MCF 10A (cell line): Measurements from ENCODE around the gene MTX1. TPM values are rescaled to one million over a fixed set of nuclear protein-coding genes. Genes with fewer than 3 reads are reported as not detected.
A peak's percentile ranks its signal among the peaks of the same experiment; 100 is the strongest.

ENCODE experiments used
- BruUV-seq: library from RNA; stranded (reverse); fragments of 400-500 nt; replicated peaks from 2 replicates; lab custom pipeline; 2021; lab: Mats Ljungman, UMichigan
- CTCF ChIA-PET: fragments of 300-600 bp; sonication (Branson Sonifier 250); formaldehyde crosslinking; extraction: SDS; loops from one replicate; lab custom pipeline; 2021; ENCODE audit warnings: antibody characterized with exemption, inconsistent platforms; lab: Yijun Ruan, JAX
- POLR2A ChIA-PET: fragments of 300-600, 350-650 bp; sonication (Branson Sonifier 250); formaldehyde crosslinking; extraction: SDS; loops from one replicate; lab custom pipeline; 2020; ENCODE audit warnings: antibody characterized with exemption, inconsistent platforms; lab: Yijun Ruan, JAX
- DNase-seq: peaks from one replicate; pipeline ENCODE4 v3.0.0-alpha.2; 2018; ENCODE audit not compliant: unreplicated experiment
- H3K27ac Mint-ChIP-seq: one replicate; pipeline ENCODE4 v1.8.0; 2022; ENCODE audit warnings: mild to moderate bottlenecking, low read depth, mixed read lengths; ENCODE audit not compliant: unreplicated experiment
- H3K27me3 Mint-ChIP-seq: one replicate; pipeline ENCODE4 v1.8.0; 2022; ENCODE audit warnings: mixed read lengths; ENCODE audit not compliant: insufficient read depth, unreplicated experiment
- H3K36me3 Mint-ChIP-seq: one replicate; pipeline ENCODE4 v1.8.0; 2022; ENCODE audit warnings: mild to moderate bottlenecking, moderate library complexity, mixed read lengths; ENCODE audit not compliant: insufficient read depth, unreplicated experiment
- H3K4me1 Mint-ChIP-seq: one replicate; pipeline ENCODE4 v1.8.0; 2022; ENCODE audit warnings: mixed read lengths; ENCODE audit not compliant: insufficient read depth, unreplicated experiment
- H3K4me3 Mint-ChIP-seq: one replicate; pipeline ENCODE4 v1.8.0; 2022; ENCODE audit warnings: mild to moderate bottlenecking, moderate library complexity, mixed read lengths; ENCODE audit not compliant: unreplicated experiment
- H3K9me3 Mint-ChIP-seq: one replicate; pipeline ENCODE4 v1.8.0; 2022; ENCODE audit warnings: mixed read lengths; ENCODE audit not compliant: unreplicated experiment
- intact Hi-C: fragments of 100-400 bp; cut with micrococcal nuclease; formaldehyde crosslinking; loops from 2 replicates; pipeline ENCODE4 v1.14.1; 2022
- total RNA-seq: library from RNA; stranded (reverse); gene quantifications from 2 replicates; pipeline ENCODE4 v1.2.3, GENCODE V29; 2022
- TF ChIP-seq, protein P1 (sequence below): fragments of 200-600 bp; IDR thresholded peaks from one replicate; pipeline ENCODE4 v1.8.0; 2022; ENCODE audit warnings: antibody characterized with exemption, mild to moderate bottlenecking; ENCODE audit not compliant: unreplicated experiment

Gene MTX1
- total RNA-seq, 1 experiment from 2014 or later = 67.4 TPM

DNA sequence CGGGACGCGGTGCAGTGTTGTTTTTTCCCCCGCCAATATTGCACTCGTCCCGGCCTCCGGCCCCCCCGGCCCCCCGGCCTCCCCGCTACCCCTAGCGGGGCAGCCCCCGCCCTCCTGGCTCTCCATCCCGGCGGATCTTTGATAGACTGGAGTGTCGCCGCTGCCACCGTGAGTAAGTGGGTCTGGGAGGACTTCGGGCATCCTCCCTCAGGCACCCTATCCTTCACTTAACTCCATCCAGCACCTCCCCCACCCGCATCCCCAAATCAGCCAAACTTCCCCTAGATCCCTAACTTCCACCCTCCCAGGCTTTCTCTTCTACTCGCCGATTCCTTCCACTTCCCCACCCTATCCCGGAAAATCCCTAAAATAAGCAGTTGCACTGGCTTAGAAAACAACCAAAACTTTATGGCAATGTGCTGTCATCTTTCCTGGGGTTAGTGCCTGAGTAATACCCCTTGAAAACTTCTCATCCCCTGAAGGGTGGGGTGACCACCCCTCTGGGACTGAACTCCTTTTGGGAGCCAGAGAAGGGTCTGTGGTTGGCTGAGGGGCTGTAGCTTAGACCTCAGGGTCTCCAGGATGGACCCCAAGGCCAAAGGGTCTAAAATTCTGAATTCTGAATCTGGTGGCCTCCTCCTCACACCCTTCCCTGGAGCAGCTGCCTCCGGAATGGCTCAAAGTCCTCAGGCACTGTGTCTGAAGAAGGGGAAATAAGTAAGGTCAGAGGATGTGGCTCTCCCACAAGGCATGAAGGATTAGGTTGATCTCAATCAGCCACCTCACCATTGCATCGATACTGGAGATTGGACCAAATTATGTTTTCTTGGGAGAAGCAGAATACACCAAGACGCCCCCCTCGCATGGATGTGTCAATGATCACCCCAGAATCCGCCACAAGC is 13.0 kb upstream of the MTX1 start:
- Mint-ChIP-seq H3K27me3 (no peaks in the 10 kb centered on the region), H3K27ac (peak overlapping the region; percentile 100), H3K4me3 (peak overlapping the region; percentile 94), H3K36me3 (peaks cover 55% of the 10 kb centered on the region), H3K4me1 (peaks cover 32% of the 10 kb centered on the region), H3K9me3 (no peaks in the 10 kb centered on the region)
- ChIA-PET CTCF (interaction anchor here (0.7 to 7.6 kb wide), 13 partner anchors 10 to 110 kb away, joined by 3 to 111 read pairs (median 5); partner anchors contain the start of genes KRTCAP2, MTX1, THBS3 and TRIM46), POLR2A (interaction anchor here (0.9 to 6.7 kb wide), 13 partner anchors 11 to 222 kb away, joined by 3 to 215 read pairs (median 22); partner anchors contain the start of genes CKS1B, EFNA1, ENTREP3 and KRTCAP2)
- DNase-seq = no peak
- BruUV-seq = TSS peak; percentile 63
- intact Hi-C loops = no loop called here
- TF ChIP-seq, protein P1, sequence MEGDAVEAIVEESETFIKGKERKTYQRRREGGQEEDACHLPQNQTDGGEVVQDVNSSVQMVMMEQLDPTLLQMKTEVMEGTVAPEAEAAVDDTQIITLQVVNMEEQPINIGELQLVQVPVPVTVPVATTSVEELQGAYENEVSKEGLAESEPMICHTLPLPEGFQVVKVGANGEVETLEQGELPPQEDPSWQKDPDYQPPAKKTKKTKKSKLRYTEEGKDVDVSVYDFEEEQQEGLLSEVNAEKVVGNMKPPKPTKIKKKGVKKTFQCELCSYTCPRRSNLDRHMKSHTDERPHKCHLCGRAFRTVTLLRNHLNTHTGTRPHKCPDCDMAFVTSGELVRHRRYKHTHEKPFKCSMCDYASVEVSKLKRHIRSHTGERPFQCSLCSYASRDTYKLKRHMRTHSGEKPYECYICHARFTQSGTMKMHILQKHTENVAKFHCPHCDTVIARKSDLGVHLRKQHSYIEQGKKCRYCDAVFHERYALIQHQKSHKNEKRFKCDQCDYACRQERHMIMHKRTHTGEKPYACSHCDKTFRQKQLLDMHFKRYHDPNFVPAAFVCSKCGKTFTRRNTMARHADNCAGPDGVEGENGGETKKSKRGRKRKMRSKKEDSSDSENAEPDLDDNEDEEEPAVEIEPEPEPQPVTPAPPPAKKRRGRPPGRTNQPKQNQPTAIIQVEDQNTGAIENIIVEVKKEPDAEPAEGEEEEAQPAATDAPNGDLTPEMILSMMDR = no peak

DNA sequence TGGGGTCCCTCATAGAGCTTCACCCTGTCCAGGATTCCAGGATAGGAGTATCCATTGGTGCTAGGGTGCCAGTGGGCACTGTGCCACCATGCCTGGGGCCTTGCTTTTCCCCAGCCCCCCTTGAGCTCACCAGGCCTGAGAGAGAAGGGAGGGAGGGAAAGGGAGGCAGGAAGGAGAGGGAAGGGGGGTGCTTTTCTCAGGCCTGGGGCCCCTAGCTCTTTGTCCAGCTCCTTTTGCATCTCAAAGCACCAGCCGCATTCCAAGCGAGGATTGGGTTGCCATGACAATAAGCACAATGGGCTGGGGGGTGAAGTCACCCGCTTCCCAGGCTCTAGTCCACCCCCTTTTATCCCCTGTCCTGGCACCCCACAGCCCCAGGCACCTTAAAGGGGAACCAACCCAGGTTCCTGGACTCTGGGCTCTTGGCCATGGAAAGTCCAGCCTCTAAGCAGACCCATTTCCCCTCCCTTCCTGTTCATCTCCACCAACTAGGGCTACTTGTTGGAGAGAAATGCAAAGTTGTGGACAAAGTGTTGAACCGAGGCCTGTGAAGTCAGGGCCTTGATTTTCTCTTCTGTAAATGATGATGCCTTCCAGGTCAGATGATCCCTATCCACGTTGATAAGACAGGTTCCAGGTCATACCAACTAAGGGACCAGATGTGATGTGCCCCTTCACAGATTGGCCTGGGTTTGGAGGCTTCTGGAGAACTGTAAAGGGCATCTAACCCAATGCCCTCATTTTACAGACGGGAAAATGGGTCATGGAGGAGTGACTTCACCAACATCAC is 12.2 kb upstream of the MTX1 start:
- BruUV-seq = no TSS peak
- no peaks in the 10 kb centered on the region for H3K9me3 Mint-ChIP-seq
- TF ChIP-seq, protein P1 = no peak
- ChIA-PET CTCF (interaction anchor here (0.5 to 7.6 kb wide), 9 partner anchors 10 to 209 kb away, joined by 3 to 111 read pairs (median 3); partner anchors contain the start of genes KRTCAP2, MTX1 and THBS3), POLR2A (interaction anchor here (0.9 to 6.7 kb wide), 6 partner anchors 10 to 66 kb away, joined by 3 to 215 read pairs (median 18); partner anchors contain the start of genes KRTCAP2, MTX1, SCAMP3 and THBS3)
- intact Hi-C loops = no loop called here
- H3K4me3 Mint-ChIP-seq = peak overlapping the region; percentile 94
- H3K27me3 Mint-ChIP-seq = no peaks in the 10 kb centered on the region
- no peak for DNase-seq
- peaks cover 32% of the 10 kb centered on the region for H3K4me1 Mint-ChIP-seq
- H3K27ac Mint-ChIP-seq = peak overlapping the region; percentile 27
- H3K36me3 Mint-ChIP-seq = peaks cover 58% of the 10 kb centered on the region

DNA sequence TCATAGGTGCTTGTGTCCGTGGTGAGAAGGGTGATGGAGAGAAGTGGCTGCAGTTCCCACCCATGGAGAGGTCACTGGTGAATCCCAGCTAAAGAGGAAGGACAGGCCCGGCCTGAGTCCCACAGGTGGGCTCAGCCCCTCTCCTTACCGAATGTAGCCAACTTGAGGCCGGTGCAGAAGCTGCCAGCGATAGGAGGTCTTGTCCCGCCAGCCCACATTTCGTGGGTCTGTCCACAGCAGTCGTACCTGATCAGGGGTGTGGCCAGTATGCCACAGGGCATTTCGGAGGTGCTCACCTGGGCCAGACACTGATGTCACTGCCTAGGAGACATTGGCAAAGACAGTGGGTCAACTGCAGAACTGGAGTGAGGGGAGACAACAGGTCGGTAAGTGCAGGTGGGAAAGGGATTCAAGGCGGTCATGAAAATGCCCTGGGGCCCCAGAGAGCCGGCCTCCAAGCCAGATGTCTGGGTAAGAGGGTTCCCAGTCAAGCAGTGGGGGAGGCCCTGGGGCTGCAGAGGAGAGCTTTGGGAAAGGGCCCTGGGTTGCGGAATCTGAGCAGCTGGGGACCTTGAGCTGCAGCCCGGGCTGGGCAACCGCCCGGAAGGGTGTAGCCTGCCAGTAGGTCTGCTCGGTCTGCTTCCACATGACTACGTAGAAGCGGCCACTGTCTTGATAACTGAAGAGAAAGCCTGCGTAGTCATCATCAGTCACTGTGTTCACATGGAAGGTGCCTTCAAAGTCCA is 11.4 kb upstream of the MTX1 start:
- TF ChIP-seq, protein P1 = no peak
- peaks cover 59% of the 10 kb centered on the region for H3K36me3 Mint-ChIP-seq
- ChIA-PET POLR2A (interaction anchor here (1.0 to 6.7 kb wide), 4 partner anchors 9 to 44 kb away, joined by 3 to 215 read pairs (median 82); partner anchors contain the start of genes KRTCAP2, MTX1, THBS3 and TRIM46), CTCF (interaction anchor here (0.7 to 7.6 kb wide), 5 partner anchors 9 to 127 kb away, joined by 3 to 111 read pairs (median 6); partner anchors contain the start of genes KRTCAP2, MTX1 and THBS3)
- no TSS peak for BruUV-seq
- peaks cover 29% of the 10 kb centered on the region for H3K4me1 Mint-ChIP-seq
- no peaks in the 10 kb centered on the region for H3K27me3 Mint-ChIP-seq
- H3K4me3 Mint-ChIP-seq = peak overlapping the region; percentile 9
- no peak for DNase-seq
- H3K27ac Mint-ChIP-seq = peak overlapping the region; percentile 27
- H3K9me3 Mint-ChIP-seq = no peaks in the 10 kb centered on the region
- intact Hi-C loops = no loop called here
